SK-N-SH (cell line): ENCODE results near the gene ITK. TPM values are rescaled to one million over a fixed set of nuclear protein-coding genes. Genes with fewer than 3 reads are reported as not detected.

Source experiments
- CTCF ChIA-PET: fragments of 300-600, 350-600 bp; formaldehyde crosslinking; extraction: SDS; loops from one replicate; lab custom pipeline; 2021; lab: Yijun Ruan, JAX
- POLR2A ChIA-PET: fragments of 350-600 bp; sonication (Branson Sonifier 250); formaldehyde crosslinking; extraction: SDS; loops from one replicate; lab custom pipeline; 2020; ENCODE audit warnings: antibody characterized with exemption, inconsistent platforms; lab: Yijun Ruan, JAX
- DNase-seq: peaks from one replicate; pipeline ENCODE4 v3.0.0; 2012
- H2AFZ ChIP-seq: fragments of 200-600 bp; sonication (generic); 2 replicates; pipeline ENCODE4 v1.8.1; 2016; ENCODE audit warnings: antibody characterized with exemption, mild to moderate bottlenecking, low read depth
- H3F3A ChIP-seq: fragments of 200-600 bp; sonication (generic); replicated peaks from 2 replicates; pipeline ENCODE3; 2016; ENCODE audit warnings: antibody characterized with exemption, mild to moderate bottlenecking; ENCODE audit not compliant: insufficient read depth
- H3K27ac ChIP-seq, 2 experiments: fragments of 200-500 bp in 1 of 2; fragments of 200-600 bp in 1 of 2; sonication (Bioruptor generic) in 1 of 2; sonication (generic), shearing (Covaris generic) in 1 of 2; 2 replicates each; pipeline versions ENCODE4 v1.5.1 to v1.6.1; 2014 to 2016; ENCODE audit warnings: low read depth in 2 of 2, inconsistent platforms in 1 of 2, low read length in 1 of 2, mild to moderate bottlenecking in 1 of 2, mixed read lengths in 1 of 2
- H3K27me3 ChIP-seq: fragments of 200-600 bp; sonication (generic), shearing (Covaris generic); 2 replicates; pipeline ENCODE4 v1.6.1; 2016; ENCODE audit warnings: mixed run types; ENCODE audit not compliant: insufficient read depth
- H3K36me3 ChIP-seq, 2 experiments: fragments of 200-500 bp in 1 of 2; fragments of 200-600 bp in 1 of 2; sonication (Bioruptor generic) in 1 of 2; sonication (generic) in 1 of 2; replicated peaks in 1 of 2; 2 replicates each; pipeline versions ENCODE3 to v1.5.1; 2014 to 2016; ENCODE audit warnings: low read length in 1 of 2, mild to moderate bottlenecking in 1 of 2; ENCODE audit not compliant: insufficient read depth in 2 of 2, control insufficient read depth in 1 of 2
- H3K4me1 ChIP-seq, 2 experiments: fragments of 200-500 bp in 1 of 2; fragments of 200-600 bp in 1 of 2; sonication (Bioruptor generic) in 1 of 2; sonication (generic), shearing (Covaris generic) in 1 of 2; 2 replicates each; pipeline versions ENCODE4 v1.5.1 to v1.6.1; 2014 to 2016; ENCODE audit warnings: low read depth in 1 of 2, low read length in 1 of 2, mixed run types in 1 of 2; ENCODE audit not compliant: insufficient read depth in 2 of 2, control insufficient read depth in 1 of 2
- H3K4me2 ChIP-seq: fragments of 200-600 bp; sonication (generic), shearing (Covaris generic); 2 replicates; pipeline ENCODE4 v1.6.1; 2017; ENCODE audit warnings: mixed run types
- H3K4me3 ChIP-seq, 2 experiments: fragments of 200-500 bp in 1 of 2; fragments of 200-600 bp in 1 of 2; sonication (Bioruptor generic) in 1 of 2; sonication (generic), shearing (Covaris generic) in 1 of 2; 2 replicates each; pipeline versions ENCODE4 v1.5.1 to v1.8.1; 2014 to 2016; ENCODE audit warnings: low read depth in 2 of 2, inconsistent platforms in 1 of 2, low read length in 1 of 2, mild to moderate bottlenecking in 1 of 2, mixed read lengths in 1 of 2, moderate library complexity in 1 of 2
- H3K79me2 ChIP-seq: fragments of 200-600 bp; sonication (generic); 2 replicates; pipeline ENCODE4 v1.8.1; 2017; ENCODE audit warnings: mild to moderate bottlenecking; ENCODE audit not compliant: insufficient read depth
- H3K9ac ChIP-seq: fragments of 200-600 bp; sonication (generic); 2 replicates; pipeline ENCODE4 v1.6.1; 2017; ENCODE audit warnings: mixed run types
- H3K9me2 ChIP-seq: fragments of 200-600 bp; sonication (generic); 2 replicates; pipeline ENCODE4 v1.6.1; 2017; ENCODE audit warnings: mixed run types
- H3K9me3 ChIP-seq: fragments of 200-600 bp; sonication (generic); 2 replicates; pipeline ENCODE4 v1.6.1; 2017; ENCODE audit warnings: mixed run types, mild to moderate bottlenecking, moderate library complexity
- H4K20me1 ChIP-seq: fragments of 200-600 bp; sonication (generic); 2 replicates; pipeline ENCODE4 v1.6.1; 2017; ENCODE audit warnings: mild to moderate bottlenecking, mixed run types; ENCODE audit not compliant: insufficient read depth
- CHD2 ChIP-seq: fragments of 150-350 bp; IDR thresholded peaks from 2 replicates; pipeline ENCODE4 v1.6.1; 2018; ENCODE audit warnings: low read length; ENCODE audit not compliant: partially characterized antibody
- EZH2phosphoT487 ChIP-seq: fragments of 200-600 bp; sonication (generic); IDR thresholded peaks from 2 replicates; pipeline ENCODE4 v1.6.1; 2017; ENCODE audit warnings: low read depth, mixed run types, mild to moderate bottlenecking, antibody characterized with exemption, moderate library complexity, borderline replicate concordance
- FOSL2 ChIP-seq: IDR thresholded peaks from 2 replicates; pipeline ENCODE4 v1.4.0; 2012; ENCODE audit warnings: low read depth, mild to moderate bottlenecking, moderate library complexity, borderline replicate concordance
- GABPA ChIP-seq: IDR thresholded peaks from 2 replicates; pipeline ENCODE4 v1.4.0; 2012; ENCODE audit warnings: low read depth, mild to moderate bottlenecking
- JUND ChIP-seq: IDR thresholded peaks from 2 replicates; pipeline ENCODE4 v1.4.0; 2012
- MXI1 ChIP-seq: IDR thresholded peaks from 2 replicates; pipeline ENCODE4 v1.6.1; 2012; ENCODE audit warnings: mild to moderate bottlenecking, low read depth, low read length, improper control_type of control experiment
- POLR2AphosphoS5 ChIP-seq: IDR thresholded peaks from 2 replicates; pipeline ENCODE4 v1.6.1; 2012; ENCODE audit warnings: low read depth, low read length
- RAD21 ChIP-seq: IDR thresholded peaks from 2 replicates; pipeline ENCODE4 v1.6.1; 2012; ENCODE audit warnings: mild to moderate bottlenecking, low read length
- RFX5 ChIP-seq: IDR thresholded peaks from 2 replicates; pipeline ENCODE4 v1.6.1; 2012; ENCODE audit warnings: mild to moderate bottlenecking, improper control_type of control experiment, low read length
- RXRA ChIP-seq: IDR thresholded peaks from 2 replicates; pipeline ENCODE4 v1.4.0; 2012; ENCODE audit warnings: low read depth, mild to moderate bottlenecking, borderline replicate concordance
- SIN3A ChIP-seq: IDR thresholded peaks from 2 replicates; pipeline ENCODE4 v1.6.1; 2012; ENCODE audit warnings: low read depth, mild to moderate bottlenecking, low read length, moderate library complexity, borderline replicate concordance
- SMC3 ChIP-seq: IDR thresholded peaks from 2 replicates; pipeline ENCODE4 v1.6.1; 2012; ENCODE audit warnings: low read depth, low read length, improper control_type of control experiment
- TAF1 ChIP-seq: IDR thresholded peaks from 2 replicates; pipeline ENCODE4 v1.6.1; 2012; ENCODE audit warnings: low read depth, mild to moderate bottlenecking, low read length, moderate library complexity, borderline replicate concordance
- WGBS: methylation state at CpG from one replicate; pipeline ENCODE4 v1.1.6; 2017; ENCODE audit warnings: low lambda C conversion rate; 5-methylcytosine and 5-hydroxymethylcytosine counted together
- polyA plus RNA-seq, 3 experiments: library from polyadenylated mRNA; depleted of rRNA; stranded (reverse); fragments of >200 nt; gene quantifications; 2 replicates each; pipeline ENCODE4 v1.2.3, GENCODE V29; 2012
- TF ChIP-seq, protein P1 (sequence below): fragments of 150-350 bp; IDR thresholded peaks from 2 replicates; pipeline ENCODE4 v1.6.1; 2017; ENCODE audit warnings: antibody characterized with exemption, low read length, low read depth, borderline replicate concordance
- TF ChIP-seq, protein P2 (sequence below): IDR thresholded peaks from 2 replicates; pipeline ENCODE4 v1.4.0; 2012; ENCODE audit warnings: low read depth, borderline replicate concordance
- TF ChIP-seq, protein P3 (sequence below): fragments of 200-600 bp; sonication (generic); IDR thresholded peaks from 2 replicates; pipeline ENCODE4 v1.6.1; 2017; ENCODE audit warnings: antibody characterized with exemption, mild to moderate bottlenecking, moderate library complexity
- TF ChIP-seq, protein P4 (sequence below): IDR thresholded peaks from 2 replicates; pipeline ENCODE4 v1.4.0; 2012; ENCODE audit warnings: low read depth, borderline replicate concordance

ITK gene
- polyA plus RNA-seq, 1 of the 3 experiments (the other 2 are of a cell fraction), result not detected

DNA sequence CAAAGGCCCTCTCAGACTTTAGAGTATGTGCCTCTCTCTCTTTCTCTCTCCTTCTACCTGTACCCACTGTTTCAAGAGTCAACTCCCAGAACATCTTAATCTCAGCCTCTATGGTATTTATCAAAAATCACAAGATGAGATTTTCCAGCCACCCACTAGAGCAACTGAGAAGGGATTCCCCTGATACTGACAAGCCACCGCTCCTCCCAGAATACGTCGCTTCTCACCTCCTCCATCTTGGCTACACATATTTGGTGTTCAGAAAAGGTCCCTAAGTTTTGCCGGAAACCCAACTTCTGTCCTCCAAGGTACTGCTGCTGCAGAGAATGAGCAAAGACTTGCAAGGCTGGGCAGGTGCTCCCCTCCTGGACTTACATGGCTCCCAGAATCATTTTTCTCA is 20.6 kb upstream of the ITK start:
- no peaks in the 10 kb centered on the region for H4K20me1 ChIP-seq
- 81% methylated on average over 4 of the region's 4 CpGs for WGBS
- TF ChIP-seq RFX5 (no peak), MXI1 (no peak), JUND (no peak), FOSL2 (no peak), EZH2phosphoT487 (no peak), RAD21 (no peak), TAF1 (no peak), GABPA (no peak)
- POLR2A ChIA-PET, result no interaction called here
- no peaks in the 10 kb centered on the region for H3K4me1 ChIP-seq
- no peak overlapping the region for H2AFZ ChIP-seq
- no peak overlapping the region for H3K4me2 ChIP-seq
- CTCF ChIA-PET, result no interaction called here
- H3K4me3 ChIP-seq, result no peak overlapping the region
- H3K27ac ChIP-seq, result no peak overlapping the region
- H3K36me3 ChIP-seq, result no peaks in the 10 kb centered on the region
- no peak overlapping the region for H3K9ac ChIP-seq
- no peaks in the 10 kb centered on the region for H3F3A ChIP-seq
- H3K9me2 ChIP-seq, result no peaks in the 10 kb centered on the region
- H3K79me2 ChIP-seq, result no peaks in the 10 kb centered on the region
- DNase-seq, result no peak
- no peaks in the 10 kb centered on the region for H3K9me3 ChIP-seq
- H3K27me3 ChIP-seq, result peaks cover 16% of the 10 kb centered on the region; the same call in 1 of the 2 replicates

DNA sequence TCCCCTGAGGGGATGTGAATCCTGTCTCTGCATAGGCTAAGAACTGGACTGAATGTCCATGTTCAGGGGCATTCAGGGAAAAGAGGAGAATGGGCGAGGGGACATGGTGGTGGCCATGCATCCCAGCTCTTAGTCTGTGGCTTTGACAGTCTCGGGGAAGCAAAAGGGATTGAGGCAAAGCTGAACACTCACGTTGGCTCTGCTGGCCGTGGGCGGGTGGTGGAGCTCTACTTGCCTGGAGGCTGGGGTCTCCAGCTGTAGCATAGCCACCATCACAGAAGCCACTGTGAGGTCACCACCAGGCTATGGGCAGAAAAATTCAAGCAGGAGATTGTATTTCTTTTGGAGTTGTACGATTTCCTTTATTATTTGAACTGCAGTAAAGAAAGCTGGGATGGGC is 18.6 kb upstream of the ITK start:
- no peaks in the 10 kb centered on the region for H3K9me3 ChIP-seq
- CTCF ChIA-PET, result interaction anchor here (2.4 kb wide), 1 partner anchor 12 kb away, joined by 16 read pairs; no protein-coding TSS in a partner anchor
- no peaks in the 10 kb centered on the region for H4K20me1 ChIP-seq
- no peaks in the 10 kb centered on the region for H3K9me2 ChIP-seq
- no peak overlapping the region for H2AFZ ChIP-seq
- H3K4me1 ChIP-seq, result no peaks in the 10 kb centered on the region
- no peaks in the 10 kb centered on the region for H3K79me2 ChIP-seq
- TF ChIP-seq SMC3, result no peak
- TF ChIP-seq POLR2AphosphoS5, result no peak
- 34% methylated on average over 6 of the region's 6 CpGs for WGBS
- no peak overlapping the region for H3K4me3 ChIP-seq
- no peak overlapping the region for H3K9ac ChIP-seq
- H3K27ac ChIP-seq, result no peak overlapping the region
- no peaks in the 10 kb centered on the region for H3K36me3 ChIP-seq
- H3F3A ChIP-seq, result no peaks in the 10 kb centered on the region
- no peak for DNase-seq
- H3K4me2 ChIP-seq, result no peak overlapping the region
- H3K27me3 ChIP-seq, result peaks cover 21% of the 10 kb centered on the region; the same call in 1 of the 2 replicates
- POLR2A ChIA-PET, result no interaction called here

DNA sequence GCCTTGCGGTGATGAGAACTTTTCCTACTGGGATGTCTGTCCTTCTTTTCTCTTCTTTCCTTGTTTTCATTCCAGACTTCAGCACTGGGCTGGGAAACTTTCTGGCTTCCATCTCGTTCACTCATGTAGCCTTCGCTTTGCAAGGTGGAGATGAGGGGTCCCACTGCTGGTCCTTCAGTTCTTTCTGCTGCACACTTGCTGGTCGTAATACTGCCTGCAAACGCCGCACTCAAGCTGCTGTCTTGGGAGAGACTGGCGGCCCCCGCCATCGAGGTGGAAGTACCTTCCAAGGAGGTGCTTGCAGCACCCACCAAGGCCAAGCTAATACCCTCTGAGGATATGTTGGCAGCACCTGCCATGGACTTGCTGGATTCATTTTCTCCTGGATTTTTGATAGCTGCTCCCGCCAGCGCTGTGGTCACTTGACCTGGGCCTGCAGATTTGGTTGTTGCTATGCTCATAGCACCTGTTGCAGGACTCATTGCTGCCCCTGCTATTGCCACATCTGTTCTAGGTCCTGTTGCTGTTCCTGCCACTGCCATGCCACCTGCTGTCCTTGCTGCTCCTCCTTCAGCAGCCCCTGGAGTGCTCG is 17.6 kb upstream of the ITK start:
- WGBS, result 55% methylated on average over 8 of the region's 12 CpGs
- CTCF ChIA-PET, result interaction anchor here (2.4 kb wide), 1 partner anchor 13 kb away, joined by 16 read pairs; no protein-coding TSS in a partner anchor
- POLR2A ChIA-PET, result no interaction called here
- TF ChIP-seq SIN3A (no peak), JUND (no peak), RFX5 (no peak), CHD2 (no peak), RXRA (no peak)
- TF ChIP-seq, protein P1, sequence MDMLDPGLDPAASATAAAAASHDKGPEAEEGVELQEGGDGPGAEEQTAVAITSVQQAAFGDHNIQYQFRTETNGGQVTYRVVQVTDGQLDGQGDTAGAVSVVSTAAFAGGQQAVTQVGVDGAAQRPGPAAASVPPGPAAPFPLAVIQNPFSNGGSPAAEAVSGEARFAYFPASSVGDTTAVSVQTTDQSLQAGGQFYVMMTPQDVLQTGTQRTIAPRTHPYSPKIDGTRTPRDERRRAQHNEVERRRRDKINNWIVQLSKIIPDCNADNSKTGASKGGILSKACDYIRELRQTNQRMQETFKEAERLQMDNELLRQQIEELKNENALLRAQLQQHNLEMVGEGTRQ, result no peak
- TF ChIP-seq, protein P2, sequence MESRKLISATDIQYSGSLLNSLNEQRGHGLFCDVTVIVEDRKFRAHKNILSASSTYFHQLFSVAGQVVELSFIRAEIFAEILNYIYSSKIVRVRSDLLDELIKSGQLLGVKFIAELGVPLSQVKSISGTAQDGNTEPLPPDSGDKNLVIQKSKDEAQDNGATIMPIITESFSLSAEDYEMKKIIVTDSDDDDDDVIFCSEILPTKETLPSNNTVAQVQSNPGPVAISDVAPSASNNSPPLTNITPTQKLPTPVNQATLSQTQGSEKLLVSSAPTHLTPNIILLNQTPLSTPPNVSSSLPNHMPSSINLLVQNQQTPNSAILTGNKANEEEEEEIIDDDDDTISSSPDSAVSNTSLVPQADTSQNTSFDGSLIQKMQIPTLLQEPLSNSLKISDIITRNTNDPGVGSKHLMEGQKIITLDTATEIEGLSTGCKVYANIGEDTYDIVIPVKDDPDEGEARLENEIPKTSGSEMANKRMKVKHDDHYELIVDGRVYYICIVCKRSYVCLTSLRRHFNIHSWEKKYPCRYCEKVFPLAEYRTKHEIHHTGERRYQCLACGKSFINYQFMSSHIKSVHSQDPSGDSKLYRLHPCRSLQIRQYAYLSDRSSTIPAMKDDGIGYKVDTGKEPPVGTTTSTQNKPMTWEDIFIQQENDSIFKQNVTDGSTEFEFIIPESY, result no peak
- TF ChIP-seq, protein P3, sequence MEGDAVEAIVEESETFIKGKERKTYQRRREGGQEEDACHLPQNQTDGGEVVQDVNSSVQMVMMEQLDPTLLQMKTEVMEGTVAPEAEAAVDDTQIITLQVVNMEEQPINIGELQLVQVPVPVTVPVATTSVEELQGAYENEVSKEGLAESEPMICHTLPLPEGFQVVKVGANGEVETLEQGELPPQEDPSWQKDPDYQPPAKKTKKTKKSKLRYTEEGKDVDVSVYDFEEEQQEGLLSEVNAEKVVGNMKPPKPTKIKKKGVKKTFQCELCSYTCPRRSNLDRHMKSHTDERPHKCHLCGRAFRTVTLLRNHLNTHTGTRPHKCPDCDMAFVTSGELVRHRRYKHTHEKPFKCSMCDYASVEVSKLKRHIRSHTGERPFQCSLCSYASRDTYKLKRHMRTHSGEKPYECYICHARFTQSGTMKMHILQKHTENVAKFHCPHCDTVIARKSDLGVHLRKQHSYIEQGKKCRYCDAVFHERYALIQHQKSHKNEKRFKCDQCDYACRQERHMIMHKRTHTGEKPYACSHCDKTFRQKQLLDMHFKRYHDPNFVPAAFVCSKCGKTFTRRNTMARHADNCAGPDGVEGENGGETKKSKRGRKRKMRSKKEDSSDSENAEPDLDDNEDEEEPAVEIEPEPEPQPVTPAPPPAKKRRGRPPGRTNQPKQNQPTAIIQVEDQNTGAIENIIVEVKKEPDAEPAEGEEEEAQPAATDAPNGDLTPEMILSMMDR, result no peak
- TF ChIP-seq, protein P4, sequence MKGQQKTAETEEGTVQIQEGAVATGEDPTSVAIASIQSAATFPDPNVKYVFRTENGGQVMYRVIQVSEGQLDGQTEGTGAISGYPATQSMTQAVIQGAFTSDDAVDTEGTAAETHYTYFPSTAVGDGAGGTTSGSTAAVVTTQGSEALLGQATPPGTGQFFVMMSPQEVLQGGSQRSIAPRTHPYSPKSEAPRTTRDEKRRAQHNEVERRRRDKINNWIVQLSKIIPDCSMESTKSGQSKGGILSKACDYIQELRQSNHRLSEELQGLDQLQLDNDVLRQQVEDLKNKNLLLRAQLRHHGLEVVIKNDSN, result no peak

More for the DNA sequence above, 17.6 kb upstream of the ITK start:
- Histone ChIP-seq H3K4me3 (no peak overlapping the region), H3K9ac (no peak overlapping the region), H3K27me3 (peaks cover 21% of the 10 kb centered on the region; the same call in 1 of the 2 replicates), H3K9me3 (no peaks in the 10 kb centered on the region), H3K4me1 (no peaks in the 10 kb centered on the region), H3K4me2 (no peak overlapping the region), H4K20me1 (no peaks in the 10 kb centered on the region), H3K79me2 (no peaks in the 10 kb centered on the region), H3F3A (no peaks in the 10 kb centered on the region), H3K27ac (no peak overlapping the region), H3K36me3 (no peaks in the 10 kb centered on the region), H3K9me2 (no peaks in the 10 kb centered on the region), H2AFZ (no peak overlapping the region)
- no peak for DNase-seq
